BJ (cell line): ENCODE measurements around the gene SEC14L5. TPM values are rescaled to one million over a fixed set of nuclear protein-coding genes. Genes with fewer than 3 reads are reported as not detected.

Source experiments
- CTCF ChIA-PET: fragments of 350-600 bp; formaldehyde crosslinking; extraction: SDS; loops from one replicate; lab custom pipeline; 2021; ENCODE audit warnings: antibody characterized with exemption, inconsistent platforms; lab: Yijun Ruan, JAX
- POLR2A ChIA-PET: fragments of 300-600 bp; sonication (Branson Sonifier 250); formaldehyde crosslinking; extraction: SDS; loops from one replicate; lab custom pipeline; 2021; ENCODE audit warnings: antibody characterized with exemption; lab: Charles Lee
- DNase-seq: peaks from one replicate; pipeline ENCODE4 v3.0.0-alpha.2; 2011; ENCODE audit warnings: low read depth
- H3K27me3 ChIP-seq: 2 replicates; pipeline ENCODE4 v1.6.0; 2011; ENCODE audit warnings: low read length; ENCODE audit not compliant: control insufficient read depth, insufficient read depth
- H3K36me3 ChIP-seq: 2 replicates; pipeline ENCODE4 v1.5.1; 2011; ENCODE audit warnings: low read length; ENCODE audit not compliant: control insufficient read depth, insufficient read depth
- H3K4me3 ChIP-seq: 2 replicates; pipeline ENCODE4 v1.5.1; 2011; ENCODE audit warnings: low read depth, mild to moderate bottlenecking, control low read depth, low read length
- polyA plus RNA-seq: library from polyadenylated mRNA; depleted of rRNA; stranded (reverse); fragments of >200 nt; gene quantifications from 2 replicates; pipeline ENCODE4 v1.2.3, GENCODE V29; 2011
- TF ChIP-seq, protein P1 (sequence below): IDR thresholded peaks from 2 replicates; pipeline ENCODE4 v1.5.1; 2011; ENCODE audit warnings: low read depth, mild to moderate bottlenecking, control low read depth, inconsistent platforms, low read length, moderate library complexity; ENCODE audit not compliant: insufficient read depth

SEC14L5 gene
- polyA plus RNA-seq, 1 experiment = not detected

DNA sequence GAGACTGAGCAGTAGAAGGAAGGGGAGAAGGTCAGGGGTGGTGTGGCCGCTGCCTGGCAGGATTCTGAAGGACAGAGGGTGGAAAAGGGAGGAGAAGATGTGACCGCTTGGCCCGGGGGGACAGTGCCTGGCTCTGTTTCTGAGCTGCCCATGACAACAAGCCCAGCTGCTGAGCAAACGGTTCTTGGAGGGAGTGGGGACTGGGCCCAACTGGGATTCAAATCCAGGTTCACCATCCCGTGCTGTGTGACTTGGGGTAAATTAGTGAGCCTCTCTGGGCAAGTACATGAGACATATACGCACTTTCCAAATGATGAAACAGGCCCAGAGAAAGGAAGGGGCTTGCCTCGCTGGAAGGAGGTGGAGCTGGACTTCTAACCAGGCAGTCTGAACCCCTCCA, 23.3 kb downstream of the SEC14L5 start:
- DNase-seq = no peak
- Histone ChIP-seq H3K4me3 (no peak overlapping the region), H3K27me3 (peaks cover 5% of the 10 kb centered on the region), H3K36me3 (no peaks in the 10 kb centered on the region)
- ChIA-PET POLR2A (no interaction called here), CTCF (interaction anchor here (0.8 to 1.5 kb wide), 2 partner anchors 15 to 26 kb away, joined by 3 read pairs; no protein-coding TSS in a partner anchor)
- TF ChIP-seq, protein P1, sequence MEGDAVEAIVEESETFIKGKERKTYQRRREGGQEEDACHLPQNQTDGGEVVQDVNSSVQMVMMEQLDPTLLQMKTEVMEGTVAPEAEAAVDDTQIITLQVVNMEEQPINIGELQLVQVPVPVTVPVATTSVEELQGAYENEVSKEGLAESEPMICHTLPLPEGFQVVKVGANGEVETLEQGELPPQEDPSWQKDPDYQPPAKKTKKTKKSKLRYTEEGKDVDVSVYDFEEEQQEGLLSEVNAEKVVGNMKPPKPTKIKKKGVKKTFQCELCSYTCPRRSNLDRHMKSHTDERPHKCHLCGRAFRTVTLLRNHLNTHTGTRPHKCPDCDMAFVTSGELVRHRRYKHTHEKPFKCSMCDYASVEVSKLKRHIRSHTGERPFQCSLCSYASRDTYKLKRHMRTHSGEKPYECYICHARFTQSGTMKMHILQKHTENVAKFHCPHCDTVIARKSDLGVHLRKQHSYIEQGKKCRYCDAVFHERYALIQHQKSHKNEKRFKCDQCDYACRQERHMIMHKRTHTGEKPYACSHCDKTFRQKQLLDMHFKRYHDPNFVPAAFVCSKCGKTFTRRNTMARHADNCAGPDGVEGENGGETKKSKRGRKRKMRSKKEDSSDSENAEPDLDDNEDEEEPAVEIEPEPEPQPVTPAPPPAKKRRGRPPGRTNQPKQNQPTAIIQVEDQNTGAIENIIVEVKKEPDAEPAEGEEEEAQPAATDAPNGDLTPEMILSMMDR = no peak

- POLR2A ChIA-PET = no interaction called here
- no peak overlapping the region for H3K4me3 ChIP-seq
- CTCF ChIA-PET = interaction anchor here (0.8 to 1.5 kb wide), 2 partner anchors 14 to 25 kb away, joined by 3 read pairs; no protein-coding TSS in a partner anchor
- H3K27me3 ChIP-seq = peaks cover 7% of the 10 kb centered on the region
- no peak for DNase-seq
- H3K36me3 ChIP-seq = no peaks in the 10 kb centered on the region
- TF ChIP-seq, protein P1 = no peak
These were observed 24.1 kb downstream of the SEC14L5 start for GRCh38 chr16:4982056-4982867.

DNA sequence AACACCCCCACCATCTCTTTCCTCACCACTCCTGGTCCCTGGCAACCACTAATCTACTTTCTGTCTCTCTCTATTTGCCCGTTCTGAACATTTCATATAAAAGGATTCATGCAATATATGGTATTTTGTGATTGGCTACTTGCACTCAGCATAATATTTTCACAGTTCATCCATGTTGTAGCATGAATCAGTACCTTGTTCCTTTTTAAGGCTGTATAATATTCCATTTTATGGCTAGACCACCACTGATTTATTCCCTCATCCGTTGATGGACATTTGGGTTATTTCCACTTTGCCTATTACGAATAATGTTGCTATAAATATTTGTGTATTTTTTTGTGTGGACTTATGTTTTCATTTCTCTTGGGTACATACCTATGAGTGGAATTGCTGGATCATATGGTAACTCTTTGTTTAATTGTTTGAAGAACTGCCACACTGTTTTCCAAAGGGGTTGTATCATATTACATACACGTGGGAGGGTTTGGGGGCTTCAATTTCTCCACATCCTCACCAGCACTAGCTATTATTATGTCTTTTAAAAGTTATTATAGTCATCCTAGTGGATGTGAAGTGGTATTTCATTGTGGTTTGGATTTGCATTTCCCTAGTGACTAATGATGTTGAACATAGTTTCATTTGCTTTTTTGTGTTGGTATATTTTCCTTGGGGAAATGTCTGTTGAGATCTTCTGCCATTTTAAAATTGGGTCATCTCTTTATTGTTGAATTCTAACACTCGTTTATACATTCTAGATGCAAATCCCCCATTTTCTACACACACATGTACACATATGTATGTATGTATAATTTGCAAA, 26.3 kb downstream of the SEC14L5 start:
- TF ChIP-seq, protein P1 = no peak
- no peak overlapping the region for H3K4me3 ChIP-seq
- H3K27me3 ChIP-seq = peaks cover 12% of the 10 kb centered on the region
- no peak for DNase-seq
- ChIA-PET CTCF (no interaction called here), POLR2A (no interaction called here)
- H3K36me3 ChIP-seq = no peaks in the 10 kb centered on the region

DNA sequence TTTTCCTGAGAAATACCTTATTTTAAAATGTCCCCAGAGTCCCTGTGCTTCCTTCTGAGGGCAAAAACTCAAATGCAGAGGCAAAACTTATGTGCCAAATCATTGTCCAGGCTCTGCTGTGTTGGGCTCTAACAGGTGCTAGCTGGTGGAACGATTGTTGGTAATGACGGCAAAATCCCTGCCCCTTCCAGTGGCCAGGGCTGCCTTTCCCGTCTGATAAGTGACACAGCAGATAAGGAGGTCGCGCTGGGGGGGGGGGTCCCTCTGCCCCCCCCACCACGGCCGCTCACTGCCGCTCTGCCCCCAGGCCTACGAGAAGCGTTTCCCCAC, 29.1 kb downstream of the SEC14L5 start:
- POLR2A ChIA-PET = no interaction called here
- no peak for DNase-seq
- CTCF ChIA-PET = no interaction called here
- Histone ChIP-seq H3K27me3 (peaks cover 12% of the 10 kb centered on the region), H3K36me3 (no peaks in the 10 kb centered on the region), H3K4me3 (no peak overlapping the region)
- TF ChIP-seq, protein P1 = no peak
